GM18951 (cell line): ENCODE measurements around the gene EFNB2.

Experiments
- POLR2A ChIP-seq: IDR thresholded peaks from 4 replicates; pipeline ENCODE4 v1.6.1; 2011; ENCODE audit warnings: mild to moderate bottlenecking; ENCODE audit not compliant: insufficient read length, insufficient read depth; ENCODE audit errors: extremely low read depth
- in situ Hi-C: fragments of 300-500 bp; cut with MboI; formaldehyde crosslinking; loops from one replicate; pipeline ENCODE4 v1.12.0; 2022; ENCODE audit warnings: low sequenced_read_pairs, mixed read lengths, inconsistent platforms; ENCODE audit not compliant: unreplicated experiment

Gene EFNB2

DNA sequence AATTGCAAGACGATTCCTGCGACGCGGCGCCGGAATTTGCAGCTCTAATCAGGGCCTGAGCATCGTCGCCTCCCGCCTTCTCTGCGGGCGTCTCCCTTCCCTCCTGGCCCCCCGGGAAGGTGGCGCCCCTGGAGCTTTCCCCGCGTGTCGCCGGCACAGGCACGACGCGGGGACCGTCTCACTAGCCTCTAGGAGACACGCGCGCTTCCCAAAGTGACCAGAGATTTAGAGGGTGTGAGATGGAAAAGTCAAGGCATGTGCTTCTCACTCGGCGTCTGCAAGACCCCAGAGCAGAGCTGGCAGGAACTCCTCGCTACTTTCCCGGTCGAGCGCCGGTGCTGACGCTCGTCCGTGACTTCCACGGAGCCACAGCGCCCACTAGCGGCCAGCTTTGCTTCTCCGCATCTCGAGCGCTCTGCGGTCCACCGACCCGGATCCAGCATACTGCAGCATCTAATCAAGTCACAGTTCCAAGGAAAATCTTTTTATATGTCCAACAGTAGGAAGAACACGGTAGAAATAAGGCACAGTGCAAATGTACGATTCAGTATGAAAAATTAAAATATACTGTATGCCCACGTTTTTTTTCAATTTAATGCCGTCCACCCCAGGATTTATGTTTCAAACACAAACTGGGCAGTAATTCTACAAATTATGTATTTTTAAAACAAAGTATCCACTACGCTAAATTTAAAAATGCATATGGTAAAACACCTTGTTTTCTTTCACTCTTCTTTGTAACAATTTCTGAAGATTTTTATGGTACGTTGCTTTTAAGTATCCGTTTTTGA, 977 bp upstream of the EFNB2 start:
- in situ Hi-C loops = loop anchor here (25.0 kb wide), 1 partner anchor 449 kb away; no protein-coding TSS in a partner anchor
- TF ChIP-seq POLR2A = no peak

DNA sequence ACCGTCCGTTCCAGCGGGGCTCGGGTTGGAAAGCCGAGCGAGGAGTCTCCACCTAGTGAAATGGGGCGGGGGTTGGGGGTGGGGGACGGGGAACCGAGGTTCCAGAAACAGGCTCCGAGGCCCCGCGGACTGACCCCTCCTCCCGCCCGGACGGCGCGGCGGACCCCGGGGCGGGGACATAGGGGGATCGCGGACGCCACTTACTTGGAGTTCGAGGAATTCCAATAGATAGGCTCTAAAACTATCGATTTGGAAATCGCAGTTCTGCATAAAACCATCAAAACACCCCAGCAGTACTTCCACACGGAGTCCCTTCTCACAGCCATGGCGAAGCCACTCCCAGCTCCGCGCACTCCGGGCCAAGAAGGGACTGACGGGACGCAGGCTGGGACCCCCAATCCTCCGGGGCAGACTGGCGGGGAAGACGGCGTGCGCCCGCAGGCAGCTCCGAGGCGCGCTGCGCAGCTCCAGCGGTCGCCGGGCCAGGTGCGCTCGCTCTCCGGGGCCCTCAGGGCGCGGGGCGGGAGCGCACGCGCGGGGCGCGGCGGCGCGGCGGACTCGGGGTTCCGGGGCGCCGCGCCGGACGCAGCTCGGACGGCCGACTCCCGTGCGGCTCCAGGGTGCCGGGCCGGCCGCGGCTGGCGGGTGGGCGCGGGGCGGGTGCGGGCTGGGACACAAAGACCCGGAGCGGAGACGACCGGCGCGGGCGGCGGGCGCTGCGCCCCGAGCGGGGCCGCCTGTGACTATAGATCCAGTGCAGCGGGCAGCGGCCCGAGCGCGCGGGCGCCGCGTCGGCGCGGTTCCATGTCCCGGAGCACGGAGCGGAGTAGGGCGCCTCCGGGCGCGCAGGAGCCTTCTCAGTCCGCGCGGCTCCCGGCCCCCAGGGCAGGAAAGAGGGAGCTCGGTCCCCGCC, 567 bp downstream of the EFNB2 start:
- in situ Hi-C loops = loop anchor here (25.0 kb wide), 1 partner anchor 448 kb away; no protein-coding TSS in a partner anchor
- no peak for TF ChIP-seq POLR2A

DNA sequence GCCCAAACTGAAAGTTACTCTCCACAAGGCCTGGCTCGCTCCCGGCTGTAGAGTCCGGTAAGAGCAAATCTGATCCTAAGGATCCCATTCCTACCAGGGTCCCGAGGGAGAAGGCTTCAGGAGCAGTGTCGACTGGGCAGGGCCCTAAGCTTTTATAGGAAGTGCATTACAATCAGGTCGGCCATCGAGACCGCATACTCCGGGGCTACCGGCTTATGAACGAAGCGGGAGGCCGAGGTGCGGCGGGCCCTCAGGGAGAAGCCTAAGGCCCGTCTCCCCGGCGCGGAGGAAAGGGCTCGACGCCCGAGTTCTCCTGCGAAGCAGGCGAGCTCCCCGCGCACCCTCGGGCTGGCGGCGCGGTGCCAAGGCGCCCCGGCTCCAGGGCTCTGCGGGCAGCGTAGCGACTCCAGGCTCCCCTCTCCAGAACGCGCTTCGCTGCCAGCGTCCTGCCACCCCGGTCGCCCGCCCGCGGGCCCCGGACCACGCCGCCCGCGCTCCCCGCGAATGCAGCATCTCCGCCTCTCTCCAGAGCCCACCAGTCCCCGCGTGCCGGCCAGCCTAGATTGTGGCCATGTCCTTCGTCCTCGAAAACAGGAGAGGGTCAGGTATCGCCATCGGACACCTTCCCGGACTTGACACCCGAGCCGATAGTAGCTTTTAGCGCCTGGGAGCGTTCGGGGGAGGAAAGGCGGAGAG, 1.4 kb downstream of the EFNB2 start:
- TF ChIP-seq POLR2A = no peak
- in situ Hi-C loops = loop anchor here (25.0 kb wide), 1 partner anchor 447 kb away; no protein-coding TSS in a partner anchor

DNA sequence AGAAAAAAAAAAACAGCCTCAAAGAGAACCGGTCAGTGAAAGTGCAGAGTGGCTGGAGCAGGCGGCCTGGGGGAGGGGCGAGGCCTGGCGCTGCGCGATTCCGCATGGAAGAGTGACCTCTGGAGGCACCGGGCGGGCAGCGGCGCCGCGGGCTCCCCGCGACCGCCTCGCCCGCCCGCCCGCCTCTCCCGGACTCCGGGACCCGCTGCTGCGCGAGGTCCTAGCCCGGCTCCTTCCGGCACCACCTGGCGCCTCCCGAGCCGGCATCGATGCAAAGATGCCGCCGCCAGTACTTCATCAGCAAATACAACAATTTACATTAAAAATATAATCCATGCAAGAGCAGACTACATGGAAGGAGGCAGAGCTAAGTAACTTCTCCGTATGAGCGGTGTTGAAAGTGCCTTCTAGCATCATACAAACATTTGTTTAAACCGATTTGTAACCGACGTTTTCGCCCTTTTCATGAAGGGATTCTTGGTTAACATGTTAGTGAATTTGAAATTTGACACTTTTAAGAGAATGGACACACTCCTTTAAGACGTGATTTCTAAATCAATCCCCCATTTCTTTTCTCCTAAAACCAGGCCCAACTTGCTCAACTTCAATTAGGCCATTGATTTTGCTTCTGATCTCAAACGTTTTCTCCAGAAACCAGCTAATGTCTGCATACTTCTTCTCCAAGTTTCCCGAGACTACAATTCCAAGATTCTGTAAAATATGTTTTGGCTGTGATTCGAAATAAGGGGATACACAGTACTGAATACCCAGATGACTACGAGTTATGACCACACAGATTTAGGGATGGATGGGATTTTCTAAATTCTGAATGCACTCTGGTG, 2.1 kb downstream of the EFNB2 start:
- no peak for TF ChIP-seq POLR2A
- in situ Hi-C loops = loop anchor here (25.0 kb wide), 1 partner anchor 446 kb away; no protein-coding TSS in a partner anchor

DNA sequence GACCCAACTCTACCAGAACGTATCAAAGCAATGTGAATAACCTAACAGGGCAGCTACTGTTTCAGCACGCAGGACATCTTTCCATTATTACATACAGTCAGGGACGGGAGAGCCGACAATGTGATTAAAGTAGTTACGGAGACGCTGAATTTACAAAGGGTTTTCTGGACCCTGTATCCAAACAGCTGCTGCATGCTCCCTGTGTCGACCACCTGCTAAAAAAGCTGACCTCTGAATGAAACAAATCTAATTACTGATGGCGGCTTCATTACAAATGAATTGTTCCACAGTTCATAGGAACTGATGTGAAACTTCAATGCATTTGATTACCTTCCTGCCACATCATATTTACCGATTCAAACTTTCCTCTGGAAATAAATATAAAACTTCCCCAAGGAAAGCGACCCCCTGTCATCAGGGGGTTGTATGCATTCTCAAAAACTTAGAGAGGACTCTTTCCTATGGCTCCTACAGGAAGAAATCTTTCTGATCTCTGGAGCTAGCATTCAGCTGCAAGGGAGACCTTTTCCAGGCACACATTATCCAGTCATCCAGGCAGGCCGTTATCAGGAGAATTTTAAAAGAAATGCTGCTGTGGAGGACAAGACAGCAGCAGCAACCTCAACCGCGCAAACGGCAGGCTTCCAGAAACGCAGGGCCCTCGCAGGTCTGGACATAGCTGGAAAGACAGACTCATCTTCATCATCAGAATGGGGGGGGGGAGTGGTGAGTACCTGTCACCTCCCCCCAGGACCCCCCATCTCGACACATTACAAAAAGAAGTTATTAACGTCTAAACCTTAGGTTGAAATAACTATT, 3.1 kb downstream of the EFNB2 start:
- in situ Hi-C loops = loop anchor here (25.0 kb wide), 1 partner anchor 445 kb away; no protein-coding TSS in a partner anchor
- no peak for TF ChIP-seq POLR2A

DNA sequence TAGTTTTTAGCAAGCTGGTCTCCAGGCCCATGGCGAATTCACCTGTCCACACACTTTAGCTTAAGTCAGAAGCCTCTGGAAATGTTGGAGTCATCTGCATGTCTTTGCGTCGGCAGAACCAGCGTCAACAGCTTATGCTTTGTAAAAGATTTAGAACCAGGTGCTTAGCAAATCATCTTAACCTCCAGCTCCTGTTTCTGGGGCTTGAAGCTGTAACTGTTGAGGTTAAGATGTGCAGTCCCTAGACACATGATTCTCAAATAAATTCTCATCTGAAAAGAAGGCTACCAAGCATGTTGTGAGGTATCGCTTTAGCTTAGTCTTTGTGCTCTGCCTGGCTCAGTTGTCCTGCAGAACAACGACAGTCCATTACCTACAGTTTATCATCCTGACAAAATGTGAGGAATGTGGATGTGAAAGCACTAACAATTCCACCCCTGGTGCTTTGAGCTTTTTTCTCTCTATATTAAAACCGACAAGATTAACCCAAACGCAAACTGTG, 4.4 kb downstream of the EFNB2 start:
- in situ Hi-C loops = loop anchor here (25.0 kb wide), 1 partner anchor 444 kb away; no protein-coding TSS in a partner anchor
- TF ChIP-seq POLR2A = no peak

DNA sequence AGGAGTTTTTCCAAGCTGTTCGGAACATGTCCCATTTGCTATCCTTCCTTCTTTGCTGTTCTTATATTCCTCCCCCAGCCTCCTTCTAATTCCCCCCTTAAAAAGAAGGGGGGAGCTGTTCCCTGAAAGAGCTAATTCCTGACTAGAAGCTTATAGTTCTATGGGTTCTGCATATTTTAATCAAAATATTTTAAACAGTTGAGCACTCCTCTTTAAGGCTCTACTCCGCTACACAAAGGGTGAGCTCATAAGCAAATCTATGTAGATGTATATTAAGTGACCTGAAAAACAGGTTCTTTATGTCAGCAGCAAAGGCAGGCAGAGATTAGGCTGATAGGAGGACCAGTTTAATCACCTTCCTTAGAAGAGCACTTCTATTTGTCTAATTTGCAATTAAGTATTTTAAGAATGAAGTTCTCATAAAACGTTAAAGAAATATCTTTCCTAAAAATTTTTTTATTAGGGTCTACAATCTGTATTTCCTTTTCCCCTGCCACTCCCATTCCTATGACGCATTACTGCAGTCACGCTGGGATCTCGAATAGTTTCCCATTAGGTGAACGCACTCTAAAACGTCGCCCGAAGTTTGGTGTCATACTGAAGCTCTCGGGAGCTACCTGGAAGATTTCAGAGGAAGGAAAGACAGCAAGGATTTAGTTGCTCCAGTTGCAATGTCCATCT, 5.2 kb downstream of the EFNB2 start:
- in situ Hi-C loops = loop anchor here (25.0 kb wide), 1 partner anchor 443 kb away; no protein-coding TSS in a partner anchor
- TF ChIP-seq POLR2A = no peak

DNA sequence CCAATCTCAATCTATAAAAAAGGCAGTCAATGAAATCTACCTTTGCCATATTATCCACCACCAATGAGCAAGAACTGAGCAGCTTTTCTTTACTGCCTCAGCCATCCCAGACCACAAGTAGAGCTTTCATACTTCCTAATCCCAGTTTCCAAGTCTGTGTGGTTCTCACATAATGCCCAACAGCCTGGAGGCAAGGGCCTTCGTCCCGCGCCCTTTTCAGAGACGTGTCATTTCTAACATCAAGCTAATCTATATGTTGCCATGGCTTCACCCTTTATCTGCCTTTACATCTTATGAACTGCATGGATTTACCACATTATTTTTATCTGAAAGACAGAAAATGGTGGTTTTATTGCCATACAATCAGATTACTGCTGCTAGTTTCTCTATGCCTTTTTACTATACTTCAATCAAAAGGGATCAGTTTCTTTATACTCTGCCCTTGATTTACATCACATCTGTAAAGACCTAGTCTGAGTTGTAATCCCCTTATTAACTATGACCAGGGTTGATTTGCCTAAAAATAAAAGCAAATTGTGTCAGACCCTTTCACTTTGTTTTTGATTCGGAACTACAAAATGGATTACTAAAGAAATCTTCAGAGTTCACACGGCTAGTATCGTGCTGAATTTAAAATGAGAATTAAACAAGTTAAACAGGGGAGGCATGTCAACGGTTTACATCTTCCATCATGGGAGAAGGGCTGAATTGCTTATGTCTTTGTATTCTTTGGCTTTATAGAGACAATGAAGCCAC, 5.9 kb downstream of the EFNB2 start:
- in situ Hi-C loops = loop anchor here (25.0 kb wide), 1 partner anchor 442 kb away; no protein-coding TSS in a partner anchor
- TF ChIP-seq POLR2A = no peak

DNA sequence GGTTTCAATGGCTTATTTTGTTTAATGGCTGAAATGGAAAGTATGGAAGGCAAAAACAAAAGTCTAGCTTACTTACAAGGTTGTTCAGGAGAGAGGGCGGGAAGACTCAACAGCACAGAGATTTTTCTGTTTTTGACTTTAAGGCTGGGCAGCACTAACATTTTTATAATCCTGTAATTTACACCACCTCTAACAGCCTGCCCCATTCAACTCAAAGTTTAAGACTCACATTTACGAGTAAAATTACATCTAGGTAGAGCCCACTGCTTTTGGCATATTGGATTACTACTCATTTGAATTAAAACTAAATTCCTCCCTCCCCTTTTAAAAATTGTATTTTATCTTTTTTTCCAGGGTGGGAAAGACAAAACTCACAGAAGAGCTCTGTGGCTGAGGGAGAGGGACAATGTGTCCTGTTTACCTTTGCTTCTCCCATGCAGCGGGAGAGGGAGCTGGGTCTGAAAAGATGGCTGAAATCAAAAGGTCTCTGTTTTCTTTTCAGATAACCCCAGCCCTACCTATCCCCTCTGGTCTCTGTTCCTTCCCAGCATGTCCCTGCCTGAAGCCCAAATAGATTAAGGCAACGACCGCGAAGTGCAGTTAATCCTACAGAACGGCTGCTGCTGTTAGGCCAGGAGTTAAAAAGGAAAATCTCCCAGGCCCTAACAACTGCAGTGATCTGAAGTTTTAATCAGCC, 6.6 kb downstream of the EFNB2 start:
- in situ Hi-C loops = loop anchor here (25.0 kb wide), 1 partner anchor 442 kb away; no protein-coding TSS in a partner anchor
- TF ChIP-seq POLR2A = no peak
